NCI-H2196 treated with DMSO at 0.1 percent for 48 hours (cell line): ENCODE measurements around the gene MRPL53.
"Not testable (repeated sequence)": the region's sequence is repeated elsewhere in the genome, so short reads cannot be mapped to it uniquely, and the experiment has no call there.

Experiments used
- DNase-seq: peaks from one replicate; lab custom pipeline; 2025; ENCODE audit not compliant: unreplicated experiment; lab: John Stamatoyannopoulos, UW

Gene MRPL53

DNA sequence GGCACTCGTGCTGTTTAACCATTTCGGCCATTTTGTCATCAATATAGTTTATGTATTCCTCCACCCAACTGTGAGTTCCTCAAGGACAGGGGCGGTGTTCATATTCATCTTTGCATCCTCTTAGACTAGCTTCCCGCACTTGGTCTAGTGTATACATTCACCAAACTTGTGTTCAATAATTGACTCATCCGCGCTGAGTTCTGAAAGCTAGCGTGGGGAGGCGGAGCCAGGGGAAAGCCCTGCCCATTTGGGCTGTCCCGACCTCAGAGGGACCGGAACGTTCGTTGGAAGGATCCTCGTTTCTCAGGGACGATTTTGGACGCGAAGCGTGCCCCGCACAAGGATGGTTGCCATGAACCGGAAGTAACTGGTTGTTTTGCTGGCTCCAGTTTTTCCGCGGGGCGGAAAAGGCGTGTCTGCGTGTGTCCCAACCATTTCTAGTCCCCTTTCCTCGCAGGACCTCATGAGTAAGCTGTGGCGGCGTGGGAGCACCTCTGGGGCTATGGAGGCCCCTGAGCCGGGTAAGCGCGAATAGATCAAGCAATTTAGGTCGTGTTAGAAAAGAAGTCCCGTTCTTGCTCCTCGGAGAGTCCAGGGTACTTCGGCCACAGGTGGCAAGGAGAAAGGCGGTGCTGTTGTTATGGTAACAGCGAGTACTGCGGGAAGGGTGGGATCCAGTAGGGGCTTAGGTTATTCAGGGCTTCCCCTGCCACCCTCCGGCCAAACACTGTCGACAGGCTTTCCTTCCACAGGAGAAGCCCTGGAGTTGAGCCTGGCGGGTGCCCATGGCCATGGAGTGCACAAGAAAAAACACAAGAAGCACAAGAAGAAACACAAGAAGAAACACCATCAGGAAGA lies 17.6 kb downstream of the MRPL53 start, which contains the start of gene INO80B:
INO80B (plus strand) TSS at position 434 of the 858 bp plus-strand sequence; CDS start at position 464, 30 bp downstream.
- DNase-seq = peak; percentile 69

GRCh38 chr2:74450570-74451190 lies 21.8 kb downstream of the MRPL53 start:
- no peak for DNase-seq

DNA sequence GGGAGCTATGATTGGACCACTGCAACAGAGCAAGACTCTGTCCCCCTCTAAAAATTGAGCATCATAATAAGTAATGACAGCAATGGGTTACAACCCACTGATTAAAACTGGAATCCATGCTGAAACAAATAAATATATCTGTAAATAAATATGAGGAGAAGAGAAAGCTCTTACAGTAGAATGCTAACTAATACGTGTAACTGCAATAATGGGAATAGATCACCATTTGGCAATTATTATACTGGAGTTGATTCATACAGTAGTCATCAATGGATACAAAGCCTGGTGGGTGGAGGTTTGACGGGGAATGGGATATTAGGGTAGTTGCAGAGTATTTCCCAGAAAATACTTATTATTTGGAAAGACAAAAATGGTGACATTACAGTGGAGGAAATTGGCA lies 23.7 kb downstream of the MRPL53 start:
- DNase-seq = no peak

- no peak for DNase-seq
Observed at GRCh38 chr2:74447230-74447999, 25.1 kb downstream of the MRPL53 start.

- no peak for DNase-seq
Observed at GRCh38 chr2:74444498-74445318, 27.8 kb downstream of the MRPL53 start.

DNA sequence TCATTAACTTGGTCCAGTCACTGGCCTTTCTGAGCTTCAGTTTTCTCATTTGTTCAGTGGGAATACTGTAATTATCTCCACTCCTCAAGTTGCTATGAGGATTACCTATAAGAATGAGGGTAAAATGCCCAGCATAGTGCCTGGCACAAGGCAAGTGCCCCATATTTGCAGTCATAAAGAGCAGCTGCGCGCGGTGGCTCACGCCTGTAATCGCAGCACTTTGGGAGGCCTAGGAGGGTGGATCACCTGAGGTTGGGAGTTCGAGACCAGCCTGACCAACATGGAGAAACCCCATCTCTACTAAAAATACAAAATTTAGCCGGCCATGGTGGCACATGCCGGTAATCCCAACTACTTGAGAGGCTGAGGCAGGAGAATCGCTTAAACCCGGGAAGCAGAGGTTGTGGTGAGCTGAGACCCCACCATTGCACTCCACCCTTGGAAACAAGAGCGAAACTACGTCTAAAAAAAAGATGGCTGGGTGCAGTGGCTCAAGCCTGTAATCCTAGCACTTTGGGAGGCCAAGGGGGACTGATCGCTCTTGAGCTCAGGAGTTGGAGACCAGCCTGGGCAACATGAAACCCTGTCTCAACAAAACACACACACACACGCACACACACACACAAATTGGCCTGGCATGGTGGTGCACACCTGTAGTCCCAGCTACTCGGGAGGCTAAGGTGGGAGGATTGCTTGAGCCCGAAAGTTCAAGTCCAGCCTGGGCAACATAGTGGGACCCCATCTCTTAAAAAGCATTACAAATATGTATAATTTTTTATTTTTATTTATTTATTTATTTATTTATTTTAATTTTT lies 29.8 kb downstream of the MRPL53 start:
- not testable (repeated sequence) for DNase-seq

DNA sequence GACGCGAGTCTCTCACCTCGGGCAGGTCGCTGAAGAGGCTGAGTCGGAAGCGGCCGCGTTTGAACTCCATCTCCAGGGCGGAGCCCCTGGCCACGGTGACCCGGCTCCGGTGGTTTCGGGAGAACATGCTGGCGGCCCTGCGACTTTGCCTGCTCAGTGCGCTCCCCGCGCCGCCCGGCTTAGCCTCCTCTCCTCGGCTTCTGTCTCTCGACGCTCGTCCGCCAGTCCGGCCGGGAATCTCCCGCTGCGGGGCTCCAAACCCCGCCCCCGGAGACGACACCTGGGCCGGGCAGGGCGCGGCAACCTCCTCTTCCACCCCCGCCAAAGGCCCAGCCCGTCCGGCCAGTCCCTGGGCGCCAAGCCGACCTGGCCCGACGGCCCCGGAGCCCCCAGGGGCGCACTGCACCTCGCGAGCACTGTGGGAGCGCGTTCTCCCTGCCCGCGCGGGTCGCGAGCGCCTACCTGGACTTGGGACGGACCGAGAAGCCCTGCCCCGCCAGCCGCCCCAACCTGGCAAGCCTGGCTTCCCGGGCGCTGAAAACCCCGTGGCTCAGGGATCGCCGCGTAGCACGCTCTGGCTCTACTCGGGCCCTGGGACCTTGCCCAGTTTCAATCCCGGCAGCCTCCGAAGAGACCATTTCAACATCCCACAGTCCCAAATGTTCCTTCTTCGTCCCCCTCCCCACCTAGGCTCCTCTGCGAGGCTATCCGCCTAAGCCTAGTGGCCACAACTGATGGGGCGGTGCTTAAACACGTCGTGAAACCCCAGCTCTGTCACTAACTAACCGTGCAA lies 30.6 kb downstream of the MRPL53 start, which contains the start of gene RTKN:
RTKN (minus strand) TSS at position 248 of the 793 bp plus-strand sequence; CDS start at position 127, 121 bp downstream.
- DNase-seq = peak; percentile 16

DNA sequence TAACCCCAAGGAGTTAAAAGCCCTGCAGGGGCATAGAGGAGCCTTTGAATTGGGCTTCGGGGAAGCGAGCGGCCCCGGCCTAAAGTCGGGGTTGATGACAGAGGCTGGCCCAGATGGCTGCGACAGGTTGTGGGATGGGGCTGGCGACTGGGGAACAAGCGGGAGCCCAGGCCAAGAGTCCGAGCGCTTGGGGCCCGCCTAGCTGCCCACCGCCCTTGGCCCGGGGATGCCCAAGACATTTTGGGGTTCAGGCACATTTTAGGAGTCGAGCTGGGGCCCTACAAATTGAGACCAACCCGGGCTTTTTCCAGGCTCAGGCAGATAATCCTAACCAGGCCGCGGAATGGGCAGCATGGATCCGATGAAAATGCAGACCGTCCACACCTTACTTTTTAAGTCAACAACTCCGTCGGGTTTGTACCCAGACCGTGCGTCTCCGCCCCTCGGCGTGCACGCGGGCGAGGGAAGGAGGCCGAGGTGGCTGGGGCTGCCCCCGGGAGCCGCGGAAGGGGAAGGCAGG lies 31.2 kb downstream of the MRPL53 start:
- no peak for DNase-seq

DNA sequence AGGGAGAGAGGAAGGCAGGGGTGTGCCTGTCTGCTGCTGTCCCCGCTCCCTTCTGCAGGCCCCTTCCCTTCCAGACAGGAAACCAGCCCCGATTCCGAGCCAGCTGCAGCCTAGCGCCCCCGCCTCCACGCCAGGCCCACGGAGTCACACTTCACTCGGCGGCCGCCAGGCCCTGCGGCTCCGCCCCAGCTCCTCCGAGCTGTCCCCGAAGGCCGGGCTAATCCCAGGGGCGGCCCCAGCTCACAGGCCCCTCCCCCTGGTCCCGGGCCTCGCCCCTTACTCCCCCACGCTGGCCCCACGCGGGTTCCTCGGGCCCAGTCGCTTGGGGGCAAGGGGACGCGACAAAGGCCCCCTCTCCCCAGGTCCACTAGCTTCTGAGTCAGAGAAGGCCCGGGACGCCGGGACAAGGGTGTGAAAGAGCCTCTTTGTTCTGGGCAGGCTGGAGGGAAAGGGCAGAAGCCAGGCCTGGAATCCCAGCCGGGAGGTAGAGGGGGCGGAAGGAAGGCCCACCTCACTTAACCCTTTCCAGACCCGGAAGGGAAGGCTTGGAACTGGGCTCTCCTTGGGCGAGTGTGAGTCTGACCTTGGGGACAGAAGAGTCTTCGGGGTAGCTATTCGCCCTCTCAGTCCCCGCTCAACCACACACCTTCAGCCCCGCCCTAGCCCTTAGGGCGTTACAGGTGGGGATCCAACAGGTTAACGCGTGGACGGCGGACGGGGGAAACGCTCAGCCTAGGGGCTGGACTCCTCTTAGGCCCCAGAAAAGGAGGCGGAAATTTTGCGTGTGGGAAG lies 31.9 kb downstream of the MRPL53 start:
- DNase-seq = peak; percentile 48

DNA sequence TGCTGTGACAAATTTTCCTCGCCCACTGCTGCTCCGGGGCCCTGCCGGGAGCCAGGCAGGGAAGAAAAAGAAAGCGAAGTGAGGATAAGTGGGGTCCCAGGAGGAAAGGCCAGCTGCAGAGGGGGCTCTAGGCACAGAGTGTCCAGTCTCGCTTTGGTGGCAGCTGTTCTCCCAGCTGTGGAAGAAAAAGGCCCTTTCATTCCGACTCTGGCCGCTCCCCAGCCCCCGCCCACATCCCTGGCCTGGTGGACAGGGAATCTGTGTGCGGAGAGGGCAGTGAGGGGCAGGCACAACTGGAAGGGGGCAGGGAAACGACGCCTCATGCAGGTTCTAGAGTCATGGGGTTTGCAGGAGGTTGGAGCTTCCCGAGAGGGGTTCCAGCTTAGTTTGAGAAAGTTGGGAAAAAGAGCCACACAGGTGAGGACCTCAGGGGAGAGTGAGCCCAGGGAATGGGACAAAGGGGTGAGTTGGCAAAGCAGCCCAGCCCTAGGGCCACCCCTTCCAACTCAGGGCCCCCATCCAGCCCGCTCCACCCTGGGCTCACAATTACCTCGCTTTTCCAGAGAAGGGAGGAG lies 32.6 kb downstream of the MRPL53 start:
- no peak for DNase-seq

DNA sequence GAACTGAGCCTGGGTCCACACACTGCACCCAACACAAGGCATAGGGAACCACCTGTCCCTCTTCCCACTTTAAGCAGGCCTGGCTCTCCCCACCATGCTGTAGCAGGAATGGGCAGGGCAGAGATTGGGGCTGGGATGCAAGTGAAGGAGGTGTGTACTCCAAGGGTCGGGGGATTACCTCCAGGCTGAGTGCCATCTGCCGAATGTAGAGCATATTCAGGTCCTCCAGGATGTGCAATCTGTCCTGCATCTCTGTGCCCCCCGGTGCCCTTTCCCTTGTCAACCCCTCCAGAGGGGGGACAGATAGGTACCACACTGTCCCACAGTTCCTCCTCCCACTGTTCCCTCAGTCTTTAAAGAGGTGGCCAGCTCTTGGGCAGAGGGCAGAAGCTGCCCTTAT lies 33.1 kb downstream of the MRPL53 start:
- no peak for DNase-seq

- DNase-seq = no peak
Observed at GRCh38 chr2:74438248-74438647, 34.2 kb downstream of the MRPL53 start.

DNA sequence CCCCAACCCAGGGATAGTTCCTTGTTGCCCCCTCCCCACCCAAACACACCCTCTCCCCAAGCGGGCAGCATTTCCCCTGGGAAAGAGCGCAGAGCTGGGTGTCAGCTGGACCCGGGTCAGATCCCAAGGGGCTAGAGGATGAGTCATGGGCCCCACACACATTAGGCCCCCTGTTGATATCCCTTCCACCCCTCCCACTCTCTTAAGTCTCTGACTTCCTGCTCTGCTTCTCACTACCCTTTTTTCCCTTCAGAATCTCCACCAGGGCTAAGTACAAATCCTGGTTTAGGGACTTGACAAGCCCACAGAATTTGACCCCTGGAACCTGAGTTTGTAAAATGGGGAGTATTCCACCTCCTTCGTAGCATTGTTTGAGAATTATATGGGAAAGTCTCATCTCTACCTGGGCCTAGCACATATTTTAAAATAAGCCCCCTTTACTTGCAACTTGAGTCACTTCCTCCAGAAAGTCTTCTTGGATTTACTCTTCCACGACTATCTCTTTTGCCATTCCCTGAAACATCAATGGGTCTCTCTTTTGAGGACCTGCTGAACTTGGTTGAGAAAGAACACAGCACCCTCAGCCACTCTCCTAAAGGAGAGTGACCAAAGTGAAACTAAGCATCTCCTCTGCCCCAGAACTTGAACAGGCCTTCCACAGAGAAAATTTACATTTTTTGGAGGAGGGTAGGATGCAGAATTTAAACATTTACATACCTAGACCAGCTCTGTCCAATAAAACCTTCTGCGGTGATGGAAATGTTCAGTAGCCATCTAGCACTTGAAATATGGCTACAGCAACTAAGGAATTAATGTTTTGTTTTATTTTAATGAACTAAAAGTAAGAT lies 35.4 kb downstream of the MRPL53 start:
- no peak for DNase-seq

- DNase-seq = no peak
Observed at GRCh38 chr2:74436111-74436805, 36.2 kb downstream of the MRPL53 start.

DNA sequence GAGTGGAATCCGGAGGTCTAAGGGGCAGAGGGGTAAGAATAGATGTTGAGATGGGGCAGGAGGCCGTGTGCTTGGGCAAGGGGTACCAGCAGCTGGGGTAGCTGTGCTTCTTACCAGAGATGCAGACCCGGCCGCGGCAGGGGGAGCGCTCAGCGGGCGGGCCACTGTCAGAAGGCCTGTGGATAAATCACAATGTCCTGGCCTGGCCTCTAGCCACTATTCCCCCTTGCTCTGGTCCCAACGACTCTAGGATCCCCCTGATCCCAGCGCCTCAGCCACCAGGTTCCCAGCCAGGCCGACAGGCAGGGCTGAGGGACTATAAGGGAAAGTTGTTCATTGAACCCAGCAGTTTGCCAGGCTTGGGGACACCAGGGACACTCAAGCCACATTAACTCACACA lies 42.0 kb downstream of the MRPL53 start:
- no peak for DNase-seq
